Measurements from ENCODE around the gene GPR87.

GPR87 gene, protein sequence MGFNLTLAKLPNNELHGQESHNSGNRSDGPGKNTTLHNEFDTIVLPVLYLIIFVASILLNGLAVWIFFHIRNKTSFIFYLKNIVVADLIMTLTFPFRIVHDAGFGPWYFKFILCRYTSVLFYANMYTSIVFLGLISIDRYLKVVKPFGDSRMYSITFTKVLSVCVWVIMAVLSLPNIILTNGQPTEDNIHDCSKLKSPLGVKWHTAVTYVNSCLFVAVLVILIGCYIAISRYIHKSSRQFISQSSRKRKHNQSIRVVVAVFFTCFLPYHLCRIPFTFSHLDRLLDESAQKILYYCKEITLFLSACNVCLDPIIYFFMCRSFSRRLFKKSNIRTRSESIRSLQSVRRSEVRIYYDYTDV

DNA sequence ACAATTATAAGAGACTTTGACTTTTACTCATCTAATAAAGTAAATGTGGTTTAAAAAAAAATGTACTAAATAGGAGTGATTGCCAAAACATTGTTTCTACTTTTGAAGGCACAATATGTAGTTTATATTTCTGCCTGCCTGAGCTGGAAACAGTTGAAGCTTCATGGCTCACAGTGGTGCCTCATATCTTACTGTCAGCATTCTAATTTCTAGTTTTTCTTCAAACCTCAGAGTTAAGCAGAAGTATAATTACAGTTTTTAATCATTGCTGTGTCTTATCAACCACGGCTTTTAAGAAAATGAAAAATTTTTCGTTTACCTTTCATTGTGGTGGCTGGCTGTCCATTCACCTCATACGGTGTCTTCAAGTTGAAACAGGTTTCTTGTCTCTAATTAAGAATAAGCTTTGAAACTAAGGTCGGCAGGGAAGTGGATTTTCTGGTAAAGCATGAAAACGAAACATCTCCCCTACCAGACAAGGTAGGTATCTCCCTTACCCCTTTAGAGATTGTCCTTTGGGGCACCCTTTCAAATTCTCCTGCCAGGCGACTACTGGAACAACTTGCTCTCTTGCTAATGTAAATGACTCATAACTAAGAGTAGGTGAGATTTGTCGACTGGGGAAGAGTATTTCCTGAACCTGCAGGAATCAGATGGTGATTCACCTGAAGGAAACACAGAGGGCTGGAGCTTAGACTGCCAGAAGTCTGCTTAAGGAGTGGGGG lies at the start of gene GPR87:
Gene GPR87, minus strand, starts transcription at position 554 of the 725 bp plus-strand sequence. CDS start 16,720 bp downstream, outside the sequence.
- no peak for DNase-seq (ENCODE audit: low spot score)

DNA sequence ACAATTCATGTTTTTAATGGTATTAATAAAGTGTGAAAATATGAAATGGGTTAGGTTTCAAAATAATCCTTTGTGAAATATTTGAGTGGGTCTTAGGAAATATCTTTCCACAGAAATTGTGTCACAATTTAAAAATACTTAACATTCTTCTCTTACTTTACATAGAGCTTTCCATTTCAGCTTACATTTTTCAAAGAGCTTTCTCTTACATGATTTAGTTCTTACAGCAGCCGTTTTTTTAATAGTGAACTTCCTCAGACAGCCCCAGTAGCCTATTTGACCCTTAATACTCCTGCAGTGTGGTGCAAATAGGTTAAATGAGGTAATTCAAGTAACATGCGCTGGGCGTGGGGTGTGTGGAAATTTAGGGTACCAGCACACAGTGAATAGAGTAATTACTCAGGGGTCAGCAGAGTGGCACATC lies 46.1 kb upstream of the GPR87 start:
- peak; percentile 8 for DNase-seq (ENCODE audit: low spot score)

DNA sequence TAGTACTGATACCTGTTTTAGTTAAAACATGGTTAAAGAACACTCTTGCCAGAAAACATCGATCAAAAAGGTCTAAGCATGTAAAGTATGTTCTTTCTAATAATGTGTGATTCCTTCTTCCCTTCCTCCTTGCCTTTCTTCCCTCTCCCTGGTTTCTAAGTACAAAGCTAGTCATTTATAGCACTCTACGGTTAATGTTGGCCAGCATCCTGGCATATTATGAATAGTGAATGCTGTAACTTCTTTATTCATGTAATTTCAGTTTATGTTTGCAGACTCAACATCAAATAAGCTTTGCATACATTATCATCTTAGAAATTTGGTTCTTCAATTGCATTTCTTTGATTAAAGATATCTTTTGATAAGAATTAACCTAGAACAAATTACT lies 40.8 kb upstream of the GPR87 start:
- no peak for DNase-seq (ENCODE audit: low spot score)

DNA sequence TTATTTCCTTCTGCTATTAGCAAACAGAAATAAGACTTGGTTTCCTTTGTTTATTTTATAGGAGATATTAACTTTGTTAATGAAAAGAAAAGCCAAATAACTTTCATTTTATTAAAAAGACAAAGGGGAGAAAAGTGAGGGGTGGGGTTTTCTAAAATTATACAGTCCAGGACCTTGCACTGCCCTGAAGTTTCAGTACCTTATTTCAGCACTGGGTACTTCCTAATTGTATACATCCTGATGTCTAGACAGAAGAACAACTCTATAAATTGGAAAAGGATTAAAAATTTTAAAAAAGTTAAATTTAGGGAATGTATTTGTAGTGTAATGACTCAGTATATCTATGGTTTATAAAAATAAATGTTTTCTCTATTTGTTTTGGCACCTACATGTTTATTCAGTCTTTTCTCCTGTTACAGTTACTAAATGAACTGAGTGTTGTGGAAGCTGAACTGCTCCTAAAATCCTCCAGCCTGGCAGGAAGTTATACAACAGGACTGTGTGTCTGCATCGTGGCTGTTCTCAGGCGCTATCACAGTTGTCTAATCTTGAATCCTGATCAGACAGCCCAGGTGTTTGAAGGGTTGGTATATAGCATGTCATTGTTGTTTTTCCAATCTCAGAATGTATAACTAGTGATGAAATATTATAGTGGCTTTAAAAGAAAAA lies 40.3 kb upstream of the GPR87 start:
- DNase-seq (ENCODE audit: low spot score): no peak

DNA sequence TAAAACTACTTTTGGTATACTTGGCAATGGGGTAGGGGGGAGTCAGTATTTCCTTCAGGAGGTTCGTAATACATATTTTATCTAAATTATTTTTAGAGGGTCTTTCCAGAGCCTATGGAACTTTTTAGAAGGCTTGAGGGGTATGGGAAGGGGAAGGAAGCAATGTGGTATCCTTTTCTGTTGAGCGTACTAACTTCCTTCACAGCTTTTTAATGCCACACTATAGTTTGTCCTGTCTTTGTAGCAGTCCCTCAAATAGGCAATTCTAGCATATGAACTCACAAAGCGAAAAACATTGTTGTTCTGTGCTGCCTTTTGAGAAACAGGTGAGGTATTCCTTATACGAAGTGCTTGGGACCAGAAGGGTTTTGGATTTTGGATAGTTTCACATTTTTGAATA lies 35.0 kb upstream of the GPR87 start:
- DNase-seq (ENCODE audit: low spot score): no peak

DNA sequence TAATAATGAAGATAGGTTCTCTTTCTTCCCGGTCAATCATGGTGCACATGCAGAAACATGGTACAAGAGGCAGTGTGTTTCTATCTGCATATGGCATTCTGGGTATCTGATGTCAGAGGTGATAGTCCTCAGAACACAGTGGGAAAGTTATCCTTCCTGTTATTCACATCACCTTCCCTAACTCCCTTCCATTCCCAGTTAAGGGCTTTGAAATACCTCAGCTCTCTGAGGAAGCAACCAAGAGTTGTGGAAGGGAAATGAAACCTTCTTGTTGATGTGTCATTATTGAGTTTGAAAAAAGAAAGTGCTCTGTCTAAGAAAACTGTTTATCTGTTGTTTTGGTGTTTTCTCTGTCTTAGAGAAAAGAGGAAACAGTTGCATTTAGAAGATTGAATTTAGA lies 34.6 kb upstream of the GPR87 start:
- no peak for DNase-seq (ENCODE audit: low spot score)

DNA sequence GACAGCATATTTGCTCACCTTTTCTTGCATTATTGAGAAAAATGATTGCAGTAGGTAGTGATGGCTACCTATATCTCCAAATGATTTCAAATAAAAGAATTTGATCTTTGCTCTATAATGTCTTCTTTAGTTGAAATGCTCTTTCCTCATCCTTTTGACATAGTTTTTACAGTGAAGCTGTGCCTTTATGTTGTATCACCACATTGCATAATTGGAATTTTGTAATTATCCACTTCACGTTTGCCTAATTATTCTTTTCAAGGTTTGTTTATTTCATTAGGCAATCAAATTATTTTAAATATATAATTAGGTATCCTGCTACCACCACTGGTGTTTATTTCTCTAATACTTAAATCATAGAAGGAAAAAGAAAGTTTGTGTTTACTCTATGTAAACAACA lies 34.0 kb upstream of the GPR87 start:
- no peak for DNase-seq (ENCODE audit: low spot score)

DNA sequence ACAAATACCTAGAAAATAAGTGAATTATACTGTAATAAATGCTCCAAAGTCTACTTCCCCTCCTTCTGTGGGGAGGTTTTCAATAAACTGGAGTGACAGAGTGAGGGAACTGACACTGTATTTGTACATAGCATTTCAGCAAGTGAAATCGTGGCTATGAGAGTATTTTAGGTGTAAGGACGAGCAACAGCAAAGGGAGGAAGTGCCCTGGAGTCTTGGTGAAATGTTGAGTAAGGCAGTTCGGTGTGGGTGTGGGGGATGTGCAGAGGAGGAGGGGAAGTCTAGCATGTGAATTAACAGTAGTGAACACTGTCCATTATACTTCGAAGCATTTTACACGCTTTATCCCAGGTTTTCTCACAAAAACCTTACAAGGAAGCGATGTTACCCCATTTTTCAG lies 30.8 kb upstream of the GPR87 start:
- DNase-seq (ENCODE audit: low spot score): no peak

DNA sequence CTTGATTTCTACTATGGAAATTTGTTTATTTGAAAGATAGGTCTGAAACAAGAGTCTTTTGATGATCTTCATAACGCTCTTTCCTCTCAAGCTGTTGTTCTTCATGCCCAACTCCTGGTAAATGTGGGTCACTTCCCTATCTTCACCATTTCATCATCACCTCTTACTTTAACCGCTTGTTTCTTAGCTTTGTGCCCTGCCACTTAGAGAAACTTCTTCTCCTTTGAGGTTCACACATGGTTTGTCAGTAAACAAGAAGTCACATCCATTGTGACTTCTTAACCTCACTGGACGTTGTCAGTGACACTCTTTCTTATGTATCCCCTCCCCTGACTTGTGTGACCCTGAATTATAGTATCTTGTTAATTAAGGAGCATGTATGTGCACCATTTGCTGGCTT lies 29.7 kb upstream of the GPR87 start:
- DNase-seq (ENCODE audit: low spot score): no peak

DNA sequence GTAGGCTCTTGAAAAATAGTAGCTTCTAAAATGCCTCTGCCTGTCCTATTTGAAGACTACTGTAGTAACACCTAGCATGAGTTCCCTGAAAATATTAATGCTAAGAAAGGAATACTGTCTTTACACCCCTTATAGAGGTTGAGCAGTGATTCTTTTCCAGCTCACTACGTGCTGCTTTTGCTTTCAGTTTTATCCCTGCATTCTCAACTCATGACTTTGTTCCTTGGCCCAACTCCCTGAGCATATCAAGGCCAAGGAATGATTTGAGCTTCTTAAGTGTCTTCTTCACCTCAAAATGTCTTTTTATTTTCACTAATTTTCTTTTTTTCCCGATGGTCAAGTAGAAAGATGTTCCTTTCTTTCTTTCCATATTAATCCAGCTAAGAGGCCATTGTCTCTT lies 29.2 kb upstream of the GPR87 start:
- peak; percentile 54 for DNase-seq (ENCODE audit: low spot score)

DNA sequence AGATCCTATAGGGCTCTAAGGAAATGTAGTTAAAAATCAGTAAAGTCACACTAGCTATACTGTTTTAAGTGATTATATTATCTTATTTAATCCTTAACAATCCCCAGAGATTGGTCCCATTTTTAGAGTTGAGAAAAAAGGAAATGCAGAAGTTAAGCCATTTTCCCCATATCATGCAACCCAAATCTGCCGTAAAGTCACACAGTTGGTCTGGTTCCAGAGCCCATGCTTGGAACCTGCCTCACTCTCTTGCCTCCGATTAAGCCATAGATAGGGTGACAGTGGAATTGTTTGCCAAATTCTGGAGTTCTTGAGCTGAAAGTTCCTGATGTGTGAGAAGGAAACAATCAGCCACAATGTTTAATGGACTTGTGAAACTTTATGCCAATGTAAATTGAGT lies 15.1 kb upstream of the GPR87 start:
- no peak for DNase-seq (ENCODE audit: low spot score)

DNA sequence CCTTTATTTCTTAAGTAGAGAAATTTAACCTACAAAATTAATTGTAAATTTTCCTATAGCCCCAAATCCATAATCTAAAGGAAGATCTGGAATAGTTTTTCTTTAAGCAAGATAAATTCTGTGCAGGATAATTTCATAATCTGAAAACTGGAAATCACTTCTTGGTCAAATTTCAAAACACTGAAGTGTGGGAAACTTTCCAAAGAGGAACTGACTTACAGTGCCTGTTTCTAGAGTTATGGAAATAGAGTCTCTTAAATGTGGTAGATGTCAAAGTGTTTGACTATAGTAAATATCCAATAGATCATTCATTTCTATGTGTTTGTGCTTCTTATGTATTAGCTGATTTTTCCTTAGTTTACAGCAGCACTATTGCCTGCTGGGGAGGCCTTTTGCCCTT lies 14.3 kb upstream of the GPR87 start:
- DNase-seq (ENCODE audit: low spot score): no peak

DNA sequence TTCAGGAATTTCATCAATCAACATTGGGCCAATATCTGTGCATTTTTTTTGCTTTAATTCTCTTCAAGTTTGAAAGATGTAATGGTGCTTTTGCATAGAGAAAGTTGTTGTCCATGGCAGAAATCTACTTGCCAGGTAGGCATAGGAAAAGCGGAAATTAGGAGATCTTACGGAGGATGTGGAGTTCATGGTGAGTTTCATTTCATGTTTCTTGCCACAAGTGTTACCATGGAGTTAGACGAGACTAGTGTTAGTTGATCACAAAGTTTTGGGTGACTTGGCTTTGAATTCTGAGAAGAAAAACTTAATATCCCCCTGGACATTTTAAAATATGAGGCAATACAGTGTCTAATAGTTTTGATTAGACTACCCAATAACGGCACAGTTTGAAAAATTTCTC lies 13.8 kb upstream of the GPR87 start:
- no peak for DNase-seq (ENCODE audit: low spot score)

DNA sequence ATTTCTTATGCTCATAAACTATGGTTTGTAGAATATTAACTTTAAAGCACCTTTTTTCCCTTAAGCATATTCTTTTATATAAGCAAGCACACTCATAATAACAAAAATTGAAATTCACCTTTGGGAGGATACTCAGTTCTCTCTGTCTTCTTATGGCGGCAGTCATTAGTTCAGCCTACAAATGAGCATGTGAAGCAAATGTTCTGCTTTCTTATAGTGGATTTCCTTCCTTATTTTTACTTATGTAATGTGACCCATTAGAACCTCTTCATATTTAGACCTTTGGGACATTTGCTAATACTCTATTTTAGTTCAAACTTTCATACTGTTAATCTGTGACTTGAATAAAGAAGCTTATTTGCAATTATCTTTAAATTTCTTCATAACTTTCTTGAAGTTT lies 12.7 kb upstream of the GPR87 start, which contains the start of gene P2RY13:
Gene P2RY13, minus strand, starts transcription at position 187 of the 400 bp plus-strand sequence. Its CDS starts 21 bp downstream, at position 166.
- DNase-seq (ENCODE audit: low spot score): no peak

DNA sequence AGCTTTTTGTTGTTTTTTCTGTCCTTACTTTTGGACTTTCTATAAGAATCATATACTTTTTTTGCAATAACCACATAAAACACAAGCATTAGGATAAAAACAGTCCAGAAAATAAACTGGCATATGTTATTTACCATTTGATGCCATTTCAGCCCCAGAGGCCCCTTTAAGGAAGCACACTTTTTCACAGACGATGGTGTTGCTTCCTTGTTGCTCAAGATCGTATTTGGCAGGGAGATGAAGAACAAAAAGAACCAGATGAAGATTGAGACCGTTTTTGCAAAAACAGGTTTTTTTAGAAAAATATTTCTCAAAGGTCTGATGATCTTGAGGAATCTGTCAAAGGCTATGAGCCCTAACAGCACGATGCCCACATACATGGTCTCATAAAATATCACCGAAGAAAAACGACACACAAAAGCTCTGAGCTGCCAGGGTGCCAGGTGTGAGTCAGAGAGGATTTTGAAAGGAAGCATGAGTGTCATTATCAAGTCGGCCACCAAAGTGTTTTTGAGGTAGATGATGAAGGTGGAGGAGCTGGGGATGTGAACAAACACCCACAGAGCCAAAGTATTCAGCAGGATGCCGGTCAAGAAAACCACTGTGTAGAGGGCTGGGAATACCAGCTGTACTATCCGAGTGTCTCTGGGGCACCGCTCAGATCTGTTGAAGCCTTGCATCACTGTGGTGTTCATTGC lies 11.8 kb upstream of the GPR87 start:
- DNase-seq (ENCODE audit: low spot score): peak; percentile 11

DNA sequence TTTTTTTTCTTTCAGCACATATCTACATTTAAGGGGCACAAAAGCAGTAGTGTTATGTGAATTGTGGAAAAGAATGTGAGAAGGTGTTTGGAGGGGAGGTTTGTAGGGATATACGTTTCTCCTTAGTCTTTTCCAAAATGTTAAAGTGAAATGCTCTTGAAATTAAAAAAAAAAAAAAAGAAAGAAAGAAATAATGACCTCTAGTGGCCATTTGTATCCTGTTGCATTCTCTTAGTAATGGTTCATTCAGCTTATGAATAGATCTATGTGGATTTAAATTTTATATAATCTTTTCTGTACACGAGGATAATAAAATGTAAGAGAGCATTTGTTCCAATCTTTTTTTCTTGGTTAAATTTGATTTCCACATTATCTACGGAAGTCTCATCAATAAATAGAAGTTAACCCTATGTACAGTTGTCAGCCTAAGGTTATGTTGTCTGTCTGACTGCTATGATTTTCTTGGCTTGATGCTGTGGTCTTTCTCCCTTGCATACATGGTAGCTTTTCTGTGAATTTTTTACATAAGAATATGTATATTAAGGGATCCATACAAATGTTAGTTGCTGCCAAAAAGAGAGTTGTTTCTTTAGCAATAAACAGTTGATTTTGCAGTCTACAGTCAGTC lies 11.1 kb upstream of the GPR87 start:
- peak; percentile 40 for DNase-seq (ENCODE audit: low spot score)

DNA sequence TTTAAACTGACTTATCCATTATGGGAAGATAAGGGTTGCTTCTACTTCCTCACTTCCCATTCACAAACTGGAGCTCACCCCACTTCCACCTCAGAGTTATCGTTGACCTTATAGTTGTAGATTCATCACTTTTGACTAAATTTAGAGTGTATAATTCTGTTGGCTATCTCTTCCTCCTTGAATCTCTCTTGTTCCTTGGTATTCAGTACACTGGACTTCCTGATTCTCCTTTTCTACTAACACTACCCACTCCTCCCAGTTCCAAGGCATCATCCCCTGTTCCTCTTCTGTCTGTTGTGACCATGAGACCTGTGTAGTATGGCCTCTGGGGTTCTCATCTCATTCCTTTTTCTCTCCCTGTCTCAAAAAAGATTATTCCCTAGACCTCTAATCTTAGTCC lies 5.9 kb upstream of the GPR87 start:
- DNase-seq (ENCODE audit: low spot score): no peak

DNA sequence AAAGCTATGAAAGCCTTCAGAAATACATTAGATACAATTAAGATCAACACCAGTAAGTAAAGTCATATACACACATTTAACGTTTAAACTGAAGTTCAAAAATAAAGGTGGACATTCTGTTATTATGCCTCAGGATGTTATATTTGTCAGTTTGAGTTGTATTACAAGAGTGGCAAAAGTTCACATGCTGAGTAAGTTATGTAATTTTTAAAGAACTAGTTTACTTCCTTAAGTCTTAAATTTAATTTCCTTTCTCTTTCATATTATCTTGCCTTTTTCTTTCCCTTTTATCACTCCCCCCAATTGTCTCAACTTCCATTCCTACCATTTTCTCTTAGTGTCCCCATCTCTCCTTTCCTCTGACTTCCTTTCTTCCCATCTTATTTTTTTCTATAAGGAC lies 4.9 kb upstream of the GPR87 start:
- DNase-seq (ENCODE audit: low spot score): no peak

DNA sequence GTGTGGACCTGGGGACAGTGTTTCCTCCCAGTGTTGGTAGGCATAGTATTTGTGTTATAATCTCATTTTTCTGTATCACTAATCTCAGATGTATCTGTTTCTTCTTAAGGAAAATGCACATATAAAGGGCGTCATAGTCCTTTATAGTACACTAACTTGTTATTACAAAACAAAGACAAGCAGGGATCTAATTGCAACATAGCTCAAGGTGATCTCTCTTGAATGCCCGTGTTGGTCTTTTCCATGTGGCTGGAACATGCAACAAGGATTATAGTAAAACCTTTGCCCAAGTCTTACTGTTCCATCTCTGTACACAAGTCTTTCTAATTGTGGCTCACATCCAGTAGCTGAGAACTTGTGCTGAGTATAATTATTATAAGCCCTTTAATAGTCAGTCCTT lies 3.5 kb upstream of the GPR87 start:
- no peak for DNase-seq (ENCODE audit: low spot score)

DNA sequence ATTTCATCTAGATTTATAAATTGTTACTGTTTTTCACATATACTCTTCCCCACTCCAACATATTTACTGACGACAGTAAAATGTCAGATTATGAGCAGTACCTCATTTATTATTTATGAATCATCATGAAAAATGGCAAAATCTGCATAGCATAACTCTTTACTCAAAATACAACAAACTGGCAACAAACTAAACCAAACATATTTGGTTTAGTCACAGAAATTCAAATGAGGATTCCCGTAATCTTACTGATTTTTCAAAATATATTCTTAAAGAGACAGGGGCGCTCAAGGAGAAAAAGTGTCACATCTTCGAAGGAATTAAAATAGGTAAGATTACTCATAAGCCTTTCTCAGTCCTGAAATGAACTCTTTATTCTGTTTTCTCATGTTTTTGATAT lies 3.0 kb upstream of the GPR87 start:
- DNase-seq (ENCODE audit: low spot score): peak; percentile 5

DNA sequence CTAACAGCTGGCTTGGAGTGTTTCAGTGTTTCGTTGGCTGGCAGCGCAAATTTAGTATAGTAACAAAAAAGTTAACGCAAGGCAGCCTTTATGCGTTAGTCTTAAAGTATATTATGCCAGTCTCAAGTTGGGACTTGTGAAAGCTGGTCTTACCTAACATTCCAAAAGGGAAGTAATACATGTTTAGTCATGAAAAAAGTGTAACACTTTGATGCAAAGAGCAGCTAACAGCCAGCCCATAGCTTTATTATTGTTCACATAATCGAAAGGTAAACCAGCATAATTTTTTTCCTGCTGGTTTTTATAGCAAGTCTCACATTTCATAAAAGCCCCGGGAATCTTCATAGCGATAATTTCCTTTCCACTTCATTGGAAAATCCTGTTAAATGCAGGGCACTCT lies 2.4 kb upstream of the GPR87 start:
- DNase-seq (ENCODE audit: low spot score): no peak

DNA sequence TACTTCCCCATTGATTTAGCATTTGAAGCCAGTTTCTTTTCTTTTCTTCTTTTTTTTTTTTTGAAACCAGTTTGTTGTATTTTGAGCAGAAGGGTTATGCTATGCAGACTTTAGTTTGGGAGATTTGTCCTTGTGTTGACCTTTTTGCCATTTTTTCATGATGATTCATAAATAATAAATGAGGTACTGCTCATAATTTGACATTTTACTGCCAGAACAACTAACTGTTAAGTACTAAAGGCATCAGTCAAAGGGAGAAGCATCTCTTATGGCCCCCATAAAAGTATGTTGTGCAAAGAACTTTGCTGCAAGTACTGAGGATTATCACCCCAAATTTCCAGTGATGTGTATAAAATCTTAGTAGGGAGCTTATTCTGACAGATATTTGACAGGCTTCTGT lies 1.7 kb upstream of the GPR87 start:
- DNase-seq (ENCODE audit: low spot score): peak; percentile 12

All from AG08395 (cell line).